Measurements from ENCODE around the gene IFT122. TPM values are rescaled to one million over a fixed set of nuclear protein-coding genes. Genes with fewer than 3 reads are reported as not detected.

IFT122 gene
- total RNA-seq, 1 donor from 2014 or later = 9.1 TPM

DNA sequence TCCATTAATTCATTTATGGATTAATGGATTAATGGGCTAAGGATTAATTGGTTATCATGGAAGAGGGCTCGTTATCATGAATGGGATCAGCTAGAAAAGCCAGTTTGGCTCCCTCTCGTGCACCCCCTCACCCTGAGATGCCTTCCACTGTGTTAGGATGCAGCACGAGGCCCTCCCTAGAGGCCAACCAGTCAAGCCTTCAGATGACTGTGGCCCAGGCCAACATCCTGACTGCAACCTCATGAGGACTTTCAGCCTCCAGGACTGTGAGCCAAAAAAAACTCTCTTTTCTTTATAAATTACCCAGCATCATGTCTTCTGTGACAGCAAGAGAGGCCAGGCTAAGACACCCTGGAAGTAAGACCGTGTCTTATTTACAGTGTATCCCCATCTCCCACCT is 20.5 kb upstream of the IFT122 start:
- H3K36me3 ChIP-seq (ENCODE audit: control insufficient read depth, insufficient read depth, low read length) = no peaks in the 10 kb centered on the region
- no peak for DNase-seq (ENCODE audit: low read depth)
- TF ChIP-seq, protein P1, sequence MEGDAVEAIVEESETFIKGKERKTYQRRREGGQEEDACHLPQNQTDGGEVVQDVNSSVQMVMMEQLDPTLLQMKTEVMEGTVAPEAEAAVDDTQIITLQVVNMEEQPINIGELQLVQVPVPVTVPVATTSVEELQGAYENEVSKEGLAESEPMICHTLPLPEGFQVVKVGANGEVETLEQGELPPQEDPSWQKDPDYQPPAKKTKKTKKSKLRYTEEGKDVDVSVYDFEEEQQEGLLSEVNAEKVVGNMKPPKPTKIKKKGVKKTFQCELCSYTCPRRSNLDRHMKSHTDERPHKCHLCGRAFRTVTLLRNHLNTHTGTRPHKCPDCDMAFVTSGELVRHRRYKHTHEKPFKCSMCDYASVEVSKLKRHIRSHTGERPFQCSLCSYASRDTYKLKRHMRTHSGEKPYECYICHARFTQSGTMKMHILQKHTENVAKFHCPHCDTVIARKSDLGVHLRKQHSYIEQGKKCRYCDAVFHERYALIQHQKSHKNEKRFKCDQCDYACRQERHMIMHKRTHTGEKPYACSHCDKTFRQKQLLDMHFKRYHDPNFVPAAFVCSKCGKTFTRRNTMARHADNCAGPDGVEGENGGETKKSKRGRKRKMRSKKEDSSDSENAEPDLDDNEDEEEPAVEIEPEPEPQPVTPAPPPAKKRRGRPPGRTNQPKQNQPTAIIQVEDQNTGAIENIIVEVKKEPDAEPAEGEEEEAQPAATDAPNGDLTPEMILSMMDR (IDR thresholded peaks at IDR 0.05; ENCODE audit: insufficient read depth, low read length, poor library complexity, severe bottlenecking) = no peak
- H3K4me3 ChIP-seq (ENCODE audit: low read depth, low read length) = no peak overlapping the region
- no peaks in the 10 kb centered on the region for H3K27me3 ChIP-seq (ENCODE audit: control insufficient read depth, insufficient read depth, low read length)

DNA sequence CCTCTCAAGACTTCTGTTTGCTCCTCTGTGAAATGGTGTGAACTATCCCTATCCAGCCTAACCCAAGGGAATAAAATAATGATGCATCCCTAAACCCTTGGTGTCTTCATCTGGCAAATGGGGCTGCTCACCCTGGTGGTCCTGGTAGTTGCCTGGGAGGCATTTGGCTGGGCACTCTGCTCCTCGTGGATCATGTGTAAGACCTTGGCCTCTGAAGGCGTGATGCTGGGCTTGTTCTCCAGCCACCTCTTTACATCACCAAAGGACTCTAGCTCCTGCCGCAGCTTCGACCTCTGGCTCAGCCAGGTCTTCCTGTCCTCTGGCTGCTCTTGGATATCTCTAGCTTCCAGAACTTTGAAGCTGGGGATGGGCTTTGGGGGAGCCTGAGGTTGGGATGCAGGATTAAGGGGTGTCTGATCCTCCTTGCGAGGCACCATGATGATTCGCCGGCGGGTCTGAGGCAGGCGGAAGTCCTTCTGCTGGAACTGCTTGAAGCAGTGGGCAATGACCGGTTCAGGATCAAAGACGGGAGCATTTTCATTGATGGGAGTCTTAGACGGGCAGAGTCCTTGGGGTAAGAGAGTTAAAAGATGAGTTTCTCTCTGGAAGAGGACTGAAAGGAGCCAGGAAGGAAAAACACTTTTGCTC is 18.7 kb upstream of the IFT122 start:
- TF ChIP-seq, protein P1 (IDR thresholded peaks at IDR 0.05; ENCODE audit: insufficient read depth, low read length, poor library complexity, severe bottlenecking) = no peak
- H3K27me3 ChIP-seq (ENCODE audit: control insufficient read depth, insufficient read depth, low read length) = no peaks in the 10 kb centered on the region
- no peak for DNase-seq (ENCODE audit: low read depth)
- no peak overlapping the region for H3K4me3 ChIP-seq (ENCODE audit: low read depth, low read length)
- H3K36me3 ChIP-seq (ENCODE audit: control insufficient read depth, insufficient read depth, low read length) = no peaks in the 10 kb centered on the region

DNA sequence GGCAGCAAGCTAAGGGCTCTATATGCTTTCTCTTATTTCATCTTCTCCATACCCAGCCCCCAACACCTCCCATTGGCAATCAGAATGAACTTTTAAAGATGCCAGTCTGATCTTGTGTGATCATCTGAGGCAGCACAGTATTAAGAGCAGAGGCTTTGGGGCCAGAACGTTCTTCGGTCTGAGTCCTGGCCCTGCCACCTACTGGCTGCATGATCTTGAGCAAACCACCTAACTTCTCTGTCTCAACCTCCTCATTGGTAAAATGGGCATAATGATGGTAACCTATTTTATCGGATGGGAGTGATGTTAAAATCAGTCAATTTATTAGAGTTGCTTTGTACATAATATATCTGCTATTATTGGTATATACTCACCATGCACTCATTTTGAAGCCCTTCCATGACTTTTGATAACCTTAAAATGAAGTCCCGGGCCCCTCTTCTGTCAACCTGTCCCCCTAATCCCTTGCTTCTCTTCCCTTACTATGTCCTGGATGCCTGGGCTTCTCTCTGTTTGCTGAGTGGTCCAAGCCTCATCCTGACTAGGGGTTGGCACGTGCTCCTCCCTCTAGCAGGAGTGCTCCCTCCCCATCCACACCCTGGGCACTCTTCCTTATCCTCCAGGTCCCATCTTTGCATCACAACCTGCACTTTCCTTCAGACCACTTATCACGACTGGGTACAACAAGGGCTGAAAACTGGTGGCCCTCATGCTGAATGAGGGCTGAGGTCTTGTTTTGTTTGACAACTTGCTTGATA is 17.9 kb upstream of the IFT122 start:
- no peak for DNase-seq (ENCODE audit: low read depth)
- H3K36me3 ChIP-seq (ENCODE audit: control insufficient read depth, insufficient read depth, low read length) = no peaks in the 10 kb centered on the region
- TF ChIP-seq, protein P1 (IDR thresholded peaks at IDR 0.05; ENCODE audit: insufficient read depth, low read length, poor library complexity, severe bottlenecking) = no peak
- H3K27me3 ChIP-seq (ENCODE audit: control insufficient read depth, insufficient read depth, low read length) = peaks cover under 1% of the 10 kb centered on the region
- no peak overlapping the region for H3K4me3 ChIP-seq (ENCODE audit: low read depth, low read length)

DNA sequence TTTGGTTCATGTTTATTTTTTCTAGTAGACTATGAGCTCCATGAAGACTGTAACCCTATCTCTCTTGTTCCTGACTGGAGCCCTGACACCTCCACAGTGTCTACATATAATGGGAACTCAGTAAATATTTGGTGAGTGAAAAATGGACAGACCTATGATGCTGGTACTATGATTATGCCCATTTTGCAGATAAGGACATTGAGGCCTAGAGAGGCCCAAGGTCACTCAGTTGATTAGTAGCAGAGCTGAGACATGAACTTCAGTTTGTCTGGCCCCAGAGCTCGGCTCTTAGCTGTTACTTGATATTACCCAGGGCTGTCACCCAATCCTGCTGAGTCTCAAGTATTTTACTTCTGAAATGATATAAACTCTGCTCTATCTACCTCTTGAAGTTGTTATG is 17.1 kb upstream of the IFT122 start:
- Histone ChIP-seq H3K27me3 (ENCODE audit: control insufficient read depth, insufficient read depth, low read length) (peaks cover 7% of the 10 kb centered on the region), H3K4me3 (ENCODE audit: low read depth, low read length) (no peak overlapping the region), H3K36me3 (ENCODE audit: control insufficient read depth, insufficient read depth, low read length) (no peaks in the 10 kb centered on the region)
- TF ChIP-seq, protein P1 (IDR thresholded peaks at IDR 0.05; ENCODE audit: insufficient read depth, low read length, poor library complexity, severe bottlenecking) = no peak
- no peak for DNase-seq (ENCODE audit: low read depth)

DNA sequence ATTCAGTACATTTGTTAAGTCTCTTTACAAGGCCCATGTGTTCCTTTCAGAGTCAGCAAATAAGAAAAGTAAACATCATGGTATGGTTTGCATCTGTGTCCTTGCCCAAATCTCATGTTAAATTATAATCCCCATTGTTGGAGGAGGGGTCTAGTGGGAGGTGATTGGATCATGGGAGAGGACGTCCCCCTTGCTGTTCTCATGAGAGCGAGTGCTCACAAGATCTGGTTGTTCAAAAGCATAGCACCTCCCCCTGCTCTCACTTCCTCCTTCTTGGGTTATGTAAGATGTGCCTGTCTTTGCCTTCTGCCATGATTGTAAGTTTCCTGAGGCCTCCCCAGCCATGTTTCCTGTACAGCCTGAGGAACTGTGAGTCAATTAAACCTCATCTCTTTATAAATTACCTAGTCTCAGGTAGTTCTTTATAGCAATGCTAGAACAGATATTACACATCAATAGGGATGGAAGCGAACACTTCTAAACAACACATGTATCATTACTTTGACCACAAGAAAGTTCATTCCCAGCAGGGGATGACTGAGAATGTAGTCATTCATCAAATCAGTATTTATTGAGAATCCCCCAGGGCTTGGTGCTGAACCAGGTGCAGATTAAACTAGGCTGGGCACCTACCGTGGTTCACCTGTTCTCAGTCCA is 15.7 kb upstream of the IFT122 start:
- Histone ChIP-seq H3K4me3 (ENCODE audit: low read depth, low read length) (no peak overlapping the region), H3K27me3 (ENCODE audit: control insufficient read depth, insufficient read depth, low read length) (peaks cover 7% of the 10 kb centered on the region), H3K36me3 (ENCODE audit: control insufficient read depth, insufficient read depth, low read length) (no peaks in the 10 kb centered on the region)
- no peak for DNase-seq (ENCODE audit: low read depth)
- TF ChIP-seq, protein P1 (IDR thresholded peaks at IDR 0.05; ENCODE audit: insufficient read depth, low read length, poor library complexity, severe bottlenecking) = no peak
